Endothelial cell of umbilical vein (primary cell): ENCODE data around the gene AMIGO3. TPM values are rescaled to one million over a fixed set of nuclear protein-coding genes. Genes with fewer than 3 reads are reported as not detected.

Source experiments
- BruUV-seq: library from RNA; stranded (reverse); fragments of 400-500 nt; replicated peaks from 2 replicates; lab custom pipeline; 2021; lab: Mats Ljungman, UMichigan
- CTCF ChIA-PET: fragments of 300-600, 350-600 bp; sonication (Branson Sonifier 250); formaldehyde crosslinking; loops from one replicate; lab custom pipeline; 2021; ENCODE audit warnings: antibody characterized with exemption, inconsistent platforms; lab: Charles Lee
- POLR2A ChIA-PET: fragments of 300-600, 350-600 bp; sonication (Branson Sonifier 250); formaldehyde crosslinking; loops from one replicate; lab custom pipeline; 2021; ENCODE audit warnings: antibody characterized with exemption, inconsistent platforms; lab: Charles Lee
- DNase-seq: peaks from one replicate; pipeline ENCODE4 v3.0.0-alpha.2; 2011; ENCODE audit warnings: low read depth, low spot score
- FAIRE-seq: peaks from 2 replicates; lab custom pipeline; 2011; peaks lifted over from hg19 to GRCh38; lab: Jason Lieb, UNC
- H2AFZ ChIP-seq: 2 replicates; pipeline ENCODE4 v1.6.0; 2012; ENCODE audit warnings: low read depth, low read length, control low read depth, inconsistent platforms
- H3K27ac ChIP-seq: 2 replicates; pipeline ENCODE4 v1.5.1; 2011; ENCODE audit warnings: low read depth, mild to moderate bottlenecking, control low read depth, low read length, moderate library complexity; ENCODE audit not compliant: insufficient read depth
- H3K27me3 ChIP-seq, 2 experiments: 2 replicates each; pipeline versions ENCODE4 v1.6.0 to v1.6.1; 2011; ENCODE audit warnings: low read length in 2 of 2, mixed read lengths in 1 of 2; ENCODE audit not compliant: control insufficient read depth in 2 of 2, insufficient read depth in 2 of 2
- H3K36me3 ChIP-seq, 2 experiments: 2 replicates in 1 of 2; 3 replicates in 1 of 2; pipeline ENCODE4 v1.5.1; 2011; ENCODE audit warnings: low read length in 2 of 2, mild to moderate bottlenecking in 1 of 2, moderate library complexity in 1 of 2; ENCODE audit not compliant: control insufficient read depth in 2 of 2, insufficient read depth in 2 of 2; ENCODE audit errors: extremely low read depth in 1 of 2
- H3K4me1 ChIP-seq: 3 replicates; pipeline ENCODE4 v1.5.1; 2011; ENCODE audit warnings: mild to moderate bottlenecking, low read length; ENCODE audit not compliant: control insufficient read depth, insufficient read depth; ENCODE audit errors: extremely low read depth
- H3K4me2 ChIP-seq: 2 replicates; pipeline ENCODE4 v1.6.1; 2011; ENCODE audit warnings: low read length, control low read depth, mixed read lengths; ENCODE audit not compliant: insufficient read depth
- H3K4me3 ChIP-seq, 3 experiments: fragments of 200-600 bp in 1 of 3; sonication (generic), shearing (Covaris generic) in 1 of 3; replicated peaks in 1 of 3; 2 replicates each; pipeline ENCODE4 v1.5.1; 2011 to 2016; ENCODE audit warnings: control low read depth in 3 of 3, low read length in 3 of 3, mild to moderate bottlenecking in 2 of 3, inconsistent platforms in 1 of 3, low read depth in 1 of 3, moderate library complexity in 1 of 3; ENCODE audit not compliant: insufficient read depth in 1 of 3
- H3K79me2 ChIP-seq: 2 replicates; pipeline ENCODE4 v1.6.0; 2012; ENCODE audit warnings: low read length, inconsistent platforms; ENCODE audit not compliant: control insufficient read depth, insufficient read depth
- H3K9ac ChIP-seq: replicated peaks from 2 replicates; pipeline ENCODE3; 2011; ENCODE audit warnings: low read length, control low read depth; ENCODE audit not compliant: insufficient read depth; ENCODE audit errors: extremely low read depth
- H3K9me1 ChIP-seq: replicated peaks from 3 replicates; pipeline ENCODE4 v1.6.0; 2011; ENCODE audit warnings: mild to moderate bottlenecking, low read length; ENCODE audit not compliant: control insufficient read depth, insufficient read depth; ENCODE audit errors: extremely low read depth
- H3K9me3 ChIP-seq: replicated peaks from 2 replicates; pipeline ENCODE4 v1.5.1; 2012; ENCODE audit warnings: low read length, inconsistent platforms; ENCODE audit not compliant: control insufficient read depth, insufficient read depth
- H4K20me1 ChIP-seq: replicated peaks from 2 replicates; pipeline ENCODE3; 2011; ENCODE audit warnings: mild to moderate bottlenecking, low read length; ENCODE audit not compliant: control insufficient read depth, insufficient read depth; ENCODE audit errors: extremely low read depth
- CTCF ChIP-seq, 2 donors: IDR thresholded peaks; 1 replicate in 1 of 2; 2 replicates in 1 of 2; pipeline ENCODE4 v1.5.1; 2011; ENCODE audit warnings: low read length in 2 of 2, mild to moderate bottlenecking in 2 of 2, moderate library complexity in 2 of 2, control low read depth in 1 of 2, inconsistent platforms in 1 of 2, low read depth in 1 of 2; ENCODE audit not compliant: insufficient read depth in 1 of 2; ENCODE audit errors: extremely low read depth in 1 of 2
- EZH2 ChIP-seq: IDR thresholded peaks from 2 replicates; pipeline ENCODE4 v1.6.1; 2012; ENCODE audit warnings: borderline replicate concordance, low read depth, mild to moderate bottlenecking, moderate library complexity, low read length, inconsistent platforms; ENCODE audit not compliant: severe bottlenecking
- FOS ChIP-seq: IDR thresholded peaks from 2 replicates; pipeline ENCODE4 v1.6.1; 2011; ENCODE audit warnings: mild to moderate bottlenecking, low read length, moderate library complexity, borderline replicate concordance; ENCODE audit not compliant: insufficient read depth
- GATA2 ChIP-seq: IDR thresholded peaks from 2 replicates; pipeline ENCODE4 v1.7.0; 2011; ENCODE audit warnings: low read depth, mild to moderate bottlenecking, moderate library complexity, mixed read lengths, low read length; ENCODE audit not compliant: insufficient read length, insufficient read depth
- JUN ChIP-seq: IDR thresholded peaks from 2 replicates; pipeline ENCODE4 v1.6.1; 2011; ENCODE audit warnings: borderline replicate concordance, low read depth; ENCODE audit not compliant: insufficient read length, insufficient read depth
- MAX ChIP-seq: IDR thresholded peaks from 2 replicates; pipeline ENCODE4 v1.6.1; 2011; ENCODE audit not compliant: insufficient read depth, insufficient read length
- MYC ChIP-seq: IDR thresholded peaks from one replicate; pipeline ENCODE4 v1.6.1; 2011; ENCODE audit warnings: mild to moderate bottlenecking, low read depth, low read length
- POLR2A ChIP-seq: IDR thresholded peaks from 2 replicates; pipeline ENCODE4 v1.6.1; 2012; ENCODE audit warnings: low read depth, mild to moderate bottlenecking, control low read depth, low read length
- POLR2AphosphoS5 ChIP-seq: IDR thresholded peaks from 2 replicates; pipeline ENCODE4 v1.6.1; 2012; ENCODE audit warnings: low read depth, mild to moderate bottlenecking, control low read depth, low read length, moderate library complexity; ENCODE audit not compliant: insufficient read depth
- dilution Hi-C: fragments of 300-500 bp; cut with MboI; formaldehyde crosslinking; loops from one replicate; pipeline ENCODE4 v1.15.0; 2019; ENCODE audit warnings: low sequenced_read_pairs; ENCODE audit not compliant: extremely low pct_ligation_motif_present
- intact Hi-C: fragments of 100-400 bp; cut with micrococcal nuclease; formaldehyde crosslinking; loops from one replicate; pipeline ENCODE4 v1.10.0; 2022
- polyA plus RNA-seq, 4 experiments: library from polyadenylated mRNA; depleted of rRNA in 3 of 4; stranded (reverse) in 3 of 4; unstranded in 1 of 4; fragments of >200 nt; gene quantifications; 2 replicates each; pipeline versions ENCODE4 v1.2.1 to v1.2.3, GENCODE V29; 2011 to 2012; ENCODE audit warnings: missing spikeins in 1 of 4
- total RNA-seq: library from RNA; stranded (reverse); gene quantifications from 2 replicates; pipeline ENCODE4 v1.2.3, GENCODE V29; 2021

Gene AMIGO3
- total and polyA plus RNA-seq, 2 donors (not counting 3 experiments of a cell fraction or from before 2014, with no cell fraction given), result 0.21 TPM; not detected in 1

- BruUV-seq, result no TSS peak
Observed at GRCh38 chr3:49716691-49717210, 2.7 kb downstream of the AMIGO3 start.

More at GRCh38 chr3:49716691-49717210, 2.7 kb downstream of the AMIGO3 start:
- Histone ChIP-seq H4K20me1 (no peaks in the 10 kb centered on the region), H3K9me1 (no peaks in the 10 kb centered on the region), H3K4me1 (peaks cover 7% of the 10 kb centered on the region), H3K4me2 (no peak overlapping the region), H3K36me3 (peaks cover 3 to 14% of the 10 kb centered on the region in 2 experiments), H3K4me3 (no peak overlapping the region), H3K9ac (no peak overlapping the region), H3K9me3 (no peaks in the 10 kb centered on the region), H2AFZ (no peak overlapping the region), H3K27me3 (no peaks in the 10 kb centered on the region), H3K79me2 (no peaks in the 10 kb centered on the region), H3K27ac (no peak overlapping the region)
- TF ChIP-seq MAX (no peak), GATA2 (no peak), EZH2 (no peak), POLR2AphosphoS5 (no peak), JUN (no peak), POLR2A (no peak), FOS (no peak), MYC (no peak), CTCF (IDR thresholded peaks at IDR 0.05; ENCODE audit: extremely low read depth in 1 of 2, insufficient read depth in 1 of 2, low read depth in 1 of 2, low read length in 2 of 2) (no peak)
- CTCF ChIA-PET, result interaction anchor here (1.7 to 2.3 kb wide), 2 partner anchors 9 to 177 kb away, joined by 5 to 7 read pairs; no protein-coding TSS in a partner anchor
- FAIRE-seq (no peak), DNase-seq (no peak)
- intact Hi-C loops (no loop called here), dilution Hi-C loops (no loop called here)
- POLR2A ChIA-PET, result no interaction called here
